HepG2 (cell line): Measurements from ENCODE around the gene NOX3. TPM values are rescaled to one million over a fixed set of nuclear protein-coding genes. Genes with fewer than 3 reads are reported as not detected.

Source experiments
- AKNA ChIP-seq: sonication (generic); formaldehyde crosslinking; IDR thresholded peaks from 2 replicates; pipeline ENCODE4 v1.4.0; 2020; ENCODE audit warnings: missing genetic modification reagents, borderline replicate concordance
- BATF2 ChIP-seq: sonication (generic); formaldehyde crosslinking; IDR thresholded peaks from 2 replicates; pipeline ENCODE4 v1.8.0; 2022; ENCODE audit warnings: mild to moderate bottlenecking, missing genetic modification reagents, moderate library complexity
- BCL6 ChIP-seq: IDR thresholded peaks from 2 replicates; pipeline ENCODE4 v1.6.1; 2016; ENCODE audit warnings: missing genetic modification reagents, missing compliant biosample characterization
- CHD4 ChIP-seq: fragments of 200-600 bp; sonication (generic); IDR thresholded peaks from 2 replicates; pipeline ENCODE4 v1.7.0; 2017; ENCODE audit warnings: mild to moderate bottlenecking, low read length, borderline replicate concordance
- ELF4 ChIP-seq: sonication (generic); formaldehyde crosslinking; IDR thresholded peaks from 2 replicates; pipeline ENCODE4 v1.5.0; 2020; ENCODE audit warnings: missing genetic modification reagents, mild to moderate bottlenecking, moderate library complexity, borderline replicate concordance
- FOSL1 ChIP-seq: sonication (generic); formaldehyde crosslinking; IDR thresholded peaks from 2 replicates; pipeline ENCODE4 v1.9.0; 2021; ENCODE audit warnings: missing genetic modification reagents, borderline replicate concordance
- FOSL2 ChIP-seq: sonication (generic); formaldehyde crosslinking; IDR thresholded peaks from 2 replicates; pipeline ENCODE4 v1.4.0; 2020; ENCODE audit warnings: missing genetic modification reagents
- MTF2 ChIP-seq: sonication (generic); formaldehyde crosslinking; IDR thresholded peaks from 2 replicates; pipeline ENCODE4 v1.5.0; 2020; ENCODE audit warnings: missing genetic modification reagents, borderline replicate concordance
- NFYB ChIP-seq: sonication (generic); formaldehyde crosslinking; IDR thresholded peaks from 2 replicates; pipeline ENCODE4 v1.4.0; 2020; ENCODE audit warnings: missing genetic modification reagents
- NRL ChIP-seq: sonication (generic); formaldehyde crosslinking; IDR thresholded peaks from 2 replicates; pipeline ENCODE4 v1.5.0; 2020; ENCODE audit warnings: missing genetic modification reagents, mild to moderate bottlenecking, moderate library complexity, borderline replicate concordance
- RAD51 ChIP-seq: fragments of 450-650 bp; IDR thresholded peaks from 2 replicates; pipeline ENCODE4 v1.6.1; 2016; ENCODE audit warnings: borderline replicate concordance
- SIX4 ChIP-seq: sonication (generic); formaldehyde crosslinking; IDR thresholded peaks from 2 replicates; pipeline ENCODE4 v1.4.0; 2020; ENCODE audit warnings: missing genetic modification reagents
- SP2 ChIP-seq: sonication (generic); formaldehyde crosslinking; IDR thresholded peaks from 2 replicates; pipeline ENCODE4 v1.5.1; 2020; ENCODE audit warnings: mild to moderate bottlenecking, missing genetic modification reagents
- ZBTB25 ChIP-seq: IDR thresholded peaks from 2 replicates; pipeline ENCODE4 v1.6.1; 2018; ENCODE audit warnings: missing genetic modification reagents
- ZNF142 ChIP-seq: sonication (generic); formaldehyde crosslinking; IDR thresholded peaks from 2 replicates; pipeline ENCODE4 v1.4.0; 2020; ENCODE audit warnings: missing genetic modification reagents
- ZNF547 ChIP-seq: sonication (generic); formaldehyde crosslinking; IDR thresholded peaks from 2 replicates; pipeline ENCODE4 v1.5.1; 2020; ENCODE audit warnings: mild to moderate bottlenecking, missing genetic modification reagents
- ZNF709 ChIP-seq: sonication (generic); formaldehyde crosslinking; IDR thresholded peaks from 2 replicates; pipeline ENCODE4 v1.5.0; 2020; ENCODE audit warnings: mild to moderate bottlenecking, missing genetic modification reagents
- polyA plus RNA-seq, 8 experiments: library from polyadenylated mRNA; depleted of rRNA in 3 of 8; stranded (reverse) in 7 of 8; unstranded in 1 of 8; fragments of >200 nt; fragmentation: Illumina TruSeq in 4 of 8; extraction: Trizol in 4 of 8; gene quantifications; 2 replicates each; pipeline versions ENCODE4 v1.2.1 to v1.2.3, GENCODE V29; 2011 to 2016; ENCODE audit warnings: low read depth in 4 of 8, missing spikeins in 1 of 8, mixed read lengths in 1 of 8; ENCODE audit not compliant: insufficient read depth in 1 of 8
- total RNA-seq, 5 experiments: library from RNA; depleted of rRNA; stranded (reverse); fragments of >200 nt; fragmentation: Illumina TruSeq; extraction: Trizol; gene quantifications; 2 replicates each; pipeline ENCODE4 v1.2.3, GENCODE V29; 2016; ENCODE audit warnings: low read depth in 1 of 5

The NOX3 gene
- total and polyA plus RNA-seq, 2 of the 13 experiments (the other 11 are each of a cell fraction or from before 2014, with no cell fraction given): 0.09 to 0.18 TPM

- no peak for TF ChIP-seq RAD51
- no peak for TF ChIP-seq NFYB (CRISPR knock-in tag)
- no peak; the same call in 1 of the 2 replicates for TF ChIP-seq CHD4
- no peak for TF ChIP-seq BATF2 (CRISPR knock-in tag)
- TF ChIP-seq MTF2 (CRISPR knock-in tag): 0 out of 2 replicates have a peak, but pooled peaks have one; percentile 10
- TF ChIP-seq SP2 (CRISPR knock-in tag): no peak
- peak; percentile 86 for TF ChIP-seq BCL6 (CRISPR knock-in tag)
- TF ChIP-seq ZBTB25 (CRISPR knock-in tag): peak; percentile 86
- TF ChIP-seq FOSL2 (CRISPR knock-in tag): peak; percentile 94
- TF ChIP-seq ZNF142 (CRISPR knock-in tag): no peak
- TF ChIP-seq FOSL1 (CRISPR knock-in tag): peak; percentile 59; the same call in 1 of the 2 replicates
- TF ChIP-seq ELF4: no peak; the same call in 1 of the 2 replicates
- TF ChIP-seq ZNF547 (CRISPR knock-in tag): 0 out of 2 replicates have a peak, but pooled peaks have one; percentile 24
- TF ChIP-seq AKNA (CRISPR knock-in tag): no peak
- TF ChIP-seq SIX4 (CRISPR knock-in tag): peak; percentile 97
- no peak for TF ChIP-seq ZNF709 (CRISPR knock-in tag)
- no peak for TF ChIP-seq NRL (CRISPR knock-in tag)
Measured at GRCh38 chr6:155444120-155444917, 11.3 kb downstream of the NOX3 start (continued).
